Bronchial epithelial cell (primary cell): Measurements from ENCODE around the gene ZNF765. TPM values are rescaled to one million over a fixed set of nuclear protein-coding genes. Genes with fewer than 3 reads are reported as not detected.
A peak's percentile ranks its signal among the peaks of the same experiment; 100 is the strongest.
"Not testable (repeated sequence)": the region's sequence is repeated elsewhere in the genome, so short reads cannot be mapped to it uniquely, and the experiment has no call there.

Experiments used
- DNase-seq: peaks from one replicate; pipeline ENCODE4 v3.0.0-alpha.2; 2010; ENCODE audit warnings: low read depth
- FAIRE-seq: peaks from 2 replicates; lab custom pipeline; 2011; peaks lifted over from hg19 to GRCh38; lab: Jason Lieb, UNC
- H3K27me3 ChIP-seq: 2 replicates; pipeline ENCODE4 v1.5.1; 2011; ENCODE audit warnings: low read length; ENCODE audit not compliant: control insufficient read depth, insufficient read depth
- H3K36me3 ChIP-seq: 2 replicates; pipeline ENCODE4 v1.5.1; 2011; ENCODE audit warnings: low read length; ENCODE audit not compliant: control insufficient read depth, insufficient read depth
- H3K4me3 ChIP-seq: 2 replicates; pipeline ENCODE4 v1.5.1; 2011; ENCODE audit warnings: mild to moderate bottlenecking, low read depth, low read length, control low read depth
- CTCF ChIP-seq: IDR thresholded peaks from 2 replicates; pipeline ENCODE4 v1.5.1; 2011; ENCODE audit warnings: mild to moderate bottlenecking, moderate library complexity, low read length, control low read depth, inconsistent platforms; ENCODE audit not compliant: insufficient read depth, severe bottlenecking
- total RNA-seq: library from RNA; depleted of rRNA; stranded (reverse); fragments of >200 nt; gene quantifications from 2 replicates; pipeline ENCODE4 v1.2.1, GENCODE V29; 2014

The ZNF765 gene
- total RNA-seq, 1 donor from 2014 or later, result 17.9 TPM

GRCh38 chr19:53388904-53389303, 6.0 kb upstream of the ZNF765 start:
- Histone ChIP-seq H3K27me3 (no peaks in the 10 kb centered on the region), H3K4me3 (no peak overlapping the region), H3K36me3 (no peaks in the 10 kb centered on the region)
- DNase-seq (peak; percentile 18), FAIRE-seq (no peak)
- TF ChIP-seq CTCF, result no peak

DNA sequence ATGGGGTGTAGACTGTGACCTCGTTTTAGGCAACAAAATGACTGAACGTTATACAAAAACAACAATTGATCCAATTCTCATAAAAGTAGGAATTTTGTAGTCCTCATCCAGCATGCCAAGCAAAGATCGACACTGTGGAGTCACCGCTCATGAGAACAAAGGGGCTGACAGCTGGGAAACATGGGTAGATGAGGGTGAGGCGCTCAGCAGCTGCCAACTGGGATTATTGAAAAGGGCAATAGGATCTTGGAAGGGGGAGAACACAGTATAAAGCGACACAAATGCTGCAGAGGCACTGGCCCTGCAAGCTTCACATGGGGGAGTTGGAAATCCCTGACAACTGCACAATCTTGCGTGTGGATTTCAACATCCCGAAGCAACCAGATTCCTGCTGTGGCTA, 5.4 kb upstream of the ZNF765 start:
- no peak overlapping the region for H3K4me3 ChIP-seq
- DNase-seq, result no peak

DNA sequence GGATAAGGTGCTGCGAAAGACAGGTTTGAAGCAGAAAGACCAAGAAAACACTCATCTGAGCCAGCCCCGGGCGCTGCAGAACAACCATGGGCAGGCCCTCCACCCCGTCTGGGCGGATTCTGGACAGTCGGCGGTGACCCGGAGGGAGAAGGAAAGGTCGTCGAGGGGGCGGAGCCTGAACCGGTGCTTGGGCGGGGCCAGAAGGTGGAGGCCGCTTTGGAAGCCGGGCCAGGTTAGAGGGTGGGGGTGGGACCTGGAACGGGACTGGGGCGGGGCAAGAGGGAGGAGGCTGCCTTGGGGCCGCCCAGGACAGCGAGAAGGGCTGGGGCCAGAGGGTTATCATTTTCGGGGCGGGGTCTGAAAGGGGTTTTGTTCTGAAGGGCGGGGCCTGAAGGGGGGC, 5.0 kb upstream of the ZNF765 start:
- Histone ChIP-seq H3K4me3 (no peak overlapping the region), H3K36me3 (no peaks in the 10 kb centered on the region), H3K27me3 (no peaks in the 10 kb centered on the region)
- FAIRE-seq (no peak), DNase-seq (no peak)
- no peak for TF ChIP-seq CTCF

More for the DNA sequence above, 5.4 kb upstream of the ZNF765 start:
- no peak for FAIRE-seq
- H3K27me3 ChIP-seq, result no peaks in the 10 kb centered on the region
- H3K36me3 ChIP-seq, result no peaks in the 10 kb centered on the region
- TF ChIP-seq CTCF, result no peak

- no peaks in the 10 kb centered on the region for H3K36me3 ChIP-seq
- TF ChIP-seq CTCF, result no peak
- FAIRE-seq (no peak), DNase-seq (no peak)
- H3K27me3 ChIP-seq, result no peaks in the 10 kb centered on the region
- H3K4me3 ChIP-seq, result peak overlapping the region; percentile 88
Observed at GRCh38 chr19:53394522-53394973, 401 bp upstream of the ZNF765 start.

GRCh38 chr19:53395840-53396524, 1.0 kb downstream of the ZNF765 start:
- DNase-seq, FAIRE-seq, H3K36me3 ChIP-seq, H3K27me3 ChIP-seq: not testable (repeated sequence)
- peak overlapping the region; percentile 88 for H3K4me3 ChIP-seq

- FAIRE-seq (no peak), DNase-seq (no peak)
- TF ChIP-seq CTCF, result no peak
- Histone ChIP-seq H3K36me3 (peaks cover 5% of the 10 kb centered on the region), H3K4me3 (no peak overlapping the region), H3K27me3 (no peaks in the 10 kb centered on the region)
Observed at GRCh38 chr19:53396525-53396868, 1.5 kb downstream of the ZNF765 start.

GRCh38 chr19:53397918-53398317, 3.0 kb downstream of the ZNF765 start:
- not testable (repeated sequence) for FAIRE-seq, H3K4me3 ChIP-seq, DNase-seq, H3K27me3 ChIP-seq, H3K36me3 ChIP-seq
